Activated naive CD4-positive, alpha-beta T cell treated with anti-CD3 and anti-CD28 coated beads, Interleukin-2, amount 50 U/mL, for 24 hours (primary cell): ENCODE results near the gene WNT8A.

Source experiments
- H3K27ac Mint-ChIP-seq: one replicate; pipeline ENCODE4 v1.8.0; 2021; ENCODE audit warnings: mild to moderate bottlenecking, mixed read lengths
- H3K27me3 Mint-ChIP-seq: one replicate; pipeline ENCODE4 v1.8.0; 2021; ENCODE audit warnings: mixed read lengths
- H3K36me3 Mint-ChIP-seq: one replicate; pipeline ENCODE4 v1.8.0; 2021; ENCODE audit warnings: mixed read lengths
- H3K4me1 Mint-ChIP-seq: one replicate; pipeline ENCODE4 v1.8.0; 2021; ENCODE audit warnings: mixed read lengths
- H3K4me3 Mint-ChIP-seq: one replicate; pipeline ENCODE4 v1.8.0; 2021; ENCODE audit warnings: mild to moderate bottlenecking, mixed read lengths
- H3K9me3 Mint-ChIP-seq: one replicate; pipeline ENCODE4 v1.8.0; 2021; ENCODE audit warnings: mixed read lengths

The WNT8A gene

DNA sequence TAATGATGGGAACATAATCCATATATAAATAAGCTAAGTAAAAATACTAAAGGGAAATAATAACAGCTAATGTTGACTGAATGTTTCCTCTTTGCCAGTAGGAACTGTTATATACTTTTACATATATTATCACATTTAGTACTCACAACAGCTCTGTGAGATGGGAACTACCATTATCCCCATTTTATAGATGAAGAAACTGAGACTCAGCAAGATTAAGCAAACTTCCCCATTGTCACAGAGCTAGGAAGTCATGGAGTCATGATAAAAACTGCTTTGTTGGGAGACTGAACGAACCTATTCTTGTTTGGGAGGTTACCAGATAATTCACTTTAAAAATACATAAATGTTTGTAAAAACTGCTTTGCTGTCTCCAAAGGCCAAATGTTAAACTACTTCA lies 23.4 kb downstream of the WNT8A start:
- no peaks in the 10 kb centered on the region for H3K27me3 Mint-ChIP-seq
- H3K4me3 Mint-ChIP-seq = no peak overlapping the region
- no peak overlapping the region for H3K27ac Mint-ChIP-seq
- no peaks in the 10 kb centered on the region for H3K9me3 Mint-ChIP-seq
- no peaks in the 10 kb centered on the region for H3K36me3 Mint-ChIP-seq
- no peaks in the 10 kb centered on the region for H3K4me1 Mint-ChIP-seq

DNA sequence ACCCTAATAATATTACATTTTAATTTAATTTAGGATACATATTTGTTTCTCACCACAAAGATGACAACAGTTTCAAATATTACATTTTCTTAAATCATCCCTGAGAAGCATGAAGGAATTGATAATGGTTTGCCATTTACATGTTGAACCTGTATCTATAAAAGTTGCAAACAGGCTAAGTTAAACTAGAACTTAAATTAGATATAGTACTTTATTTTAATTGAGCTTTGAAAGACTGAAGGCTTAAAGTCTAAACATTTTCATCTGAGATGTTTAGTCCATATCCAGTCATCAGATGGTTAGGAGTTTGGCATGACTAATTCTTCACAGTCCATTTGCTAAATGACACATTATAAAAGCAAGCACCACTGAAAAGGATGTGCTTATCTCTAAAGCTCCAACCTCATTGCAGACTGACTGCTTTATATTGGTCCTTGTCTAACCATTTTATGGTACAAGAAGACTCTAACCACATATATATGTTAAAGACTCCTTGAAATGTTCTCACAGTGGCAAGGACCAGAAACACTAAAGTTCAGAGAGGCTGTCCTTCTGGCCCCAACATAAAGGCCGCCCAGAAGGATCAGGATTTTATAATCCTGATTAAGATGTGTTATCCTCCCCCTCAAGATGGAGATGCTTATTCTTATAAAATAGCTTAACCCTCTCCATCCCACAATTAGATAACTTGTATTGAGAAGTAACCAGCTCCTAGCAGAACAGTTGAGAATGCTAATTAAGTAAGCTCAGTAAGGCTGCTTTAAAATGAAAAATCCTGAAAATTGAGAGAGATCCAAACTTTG lies 25.8 kb downstream of the WNT8A start:
- Mint-ChIP-seq H3K36me3 (no peaks in the 10 kb centered on the region), H3K9me3 (no peaks in the 10 kb centered on the region), H3K27ac (no peak overlapping the region), H3K4me1 (no peaks in the 10 kb centered on the region), H3K27me3 (no peaks in the 10 kb centered on the region), H3K4me3 (no peak overlapping the region)

DNA sequence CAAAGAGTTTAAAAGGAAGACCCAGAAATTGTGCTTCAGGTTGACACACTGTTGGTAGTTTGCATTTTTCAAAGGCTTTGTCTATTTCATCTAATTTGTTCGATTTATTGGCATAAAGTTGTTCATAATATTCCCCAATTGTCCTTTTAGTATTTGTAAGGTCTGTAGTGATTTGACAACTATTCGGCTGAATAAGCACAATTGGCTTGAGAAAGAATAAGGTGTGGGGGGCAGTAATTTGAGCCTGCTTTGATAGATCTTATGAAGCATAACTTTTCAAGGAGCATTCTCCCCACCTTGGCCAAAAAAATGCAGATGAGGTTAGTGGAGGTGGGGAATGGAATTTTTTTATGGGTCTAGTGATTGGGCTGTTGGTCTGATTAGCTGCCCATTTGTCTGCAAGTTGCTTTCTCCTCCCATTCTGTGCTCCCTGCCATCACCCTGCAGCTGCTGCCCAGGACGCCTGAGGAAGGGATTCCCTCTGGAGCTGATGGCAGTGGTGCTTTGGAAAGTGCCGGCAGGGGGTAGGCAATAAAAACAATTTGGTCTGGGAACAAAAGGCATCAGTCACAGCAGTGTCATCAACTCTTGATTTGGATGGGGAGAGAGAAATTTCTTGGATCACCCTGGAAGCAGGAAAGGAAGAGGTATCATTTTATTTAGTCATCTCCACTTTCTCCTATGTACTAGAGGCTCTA lies 26.6 kb downstream of the WNT8A start:
- H3K27me3 Mint-ChIP-seq = no peaks in the 10 kb centered on the region
- H3K4me3 Mint-ChIP-seq = no peak overlapping the region
- no peaks in the 10 kb centered on the region for H3K9me3 Mint-ChIP-seq
- H3K4me1 Mint-ChIP-seq = no peaks in the 10 kb centered on the region
- no peak overlapping the region for H3K27ac Mint-ChIP-seq
- H3K36me3 Mint-ChIP-seq = no peaks in the 10 kb centered on the region

GRCh38 chr5:138111181-138111580 lies 27.3 kb downstream of the WNT8A start:
- no peak overlapping the region for H3K4me3 Mint-ChIP-seq
- no peaks in the 10 kb centered on the region for H3K27me3 Mint-ChIP-seq
- H3K4me1 Mint-ChIP-seq = no peaks in the 10 kb centered on the region
- no peaks in the 10 kb centered on the region for H3K36me3 Mint-ChIP-seq
- no peak overlapping the region for H3K27ac Mint-ChIP-seq
- no peaks in the 10 kb centered on the region for H3K9me3 Mint-ChIP-seq

DNA sequence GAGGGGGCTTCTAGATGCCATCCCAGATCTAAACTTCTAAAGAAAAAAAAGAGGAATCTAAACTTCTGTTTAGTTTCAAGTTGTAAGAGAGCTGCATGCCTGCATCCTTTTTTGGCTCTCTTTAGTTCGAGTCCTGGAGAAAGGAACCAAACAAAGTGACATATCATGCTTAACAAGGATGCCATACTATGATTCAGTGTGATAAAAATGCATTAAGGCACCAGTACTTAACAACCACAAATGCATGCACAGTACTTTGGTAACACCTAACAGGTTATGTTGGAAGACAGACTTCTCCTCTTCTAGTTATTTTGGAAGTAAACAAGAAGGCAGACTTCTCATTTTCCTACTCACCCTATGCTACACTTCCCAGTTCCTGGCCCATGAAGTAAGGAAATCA lies 28.1 kb downstream of the WNT8A start:
- no peaks in the 10 kb centered on the region for H3K9me3 Mint-ChIP-seq
- H3K36me3 Mint-ChIP-seq = no peaks in the 10 kb centered on the region
- no peaks in the 10 kb centered on the region for H3K4me1 Mint-ChIP-seq
- H3K4me3 Mint-ChIP-seq = no peak overlapping the region
- no peaks in the 10 kb centered on the region for H3K27me3 Mint-ChIP-seq
- no peak overlapping the region for H3K27ac Mint-ChIP-seq

GRCh38 chr5:138115254-138115653 lies 31.4 kb downstream of the WNT8A start:
- no peaks in the 10 kb centered on the region for H3K4me1 Mint-ChIP-seq
- no peak overlapping the region for H3K4me3 Mint-ChIP-seq
- no peaks in the 10 kb centered on the region for H3K27me3 Mint-ChIP-seq
- H3K9me3 Mint-ChIP-seq = no peaks in the 10 kb centered on the region
- no peaks in the 10 kb centered on the region for H3K36me3 Mint-ChIP-seq
- no peak overlapping the region for H3K27ac Mint-ChIP-seq

DNA sequence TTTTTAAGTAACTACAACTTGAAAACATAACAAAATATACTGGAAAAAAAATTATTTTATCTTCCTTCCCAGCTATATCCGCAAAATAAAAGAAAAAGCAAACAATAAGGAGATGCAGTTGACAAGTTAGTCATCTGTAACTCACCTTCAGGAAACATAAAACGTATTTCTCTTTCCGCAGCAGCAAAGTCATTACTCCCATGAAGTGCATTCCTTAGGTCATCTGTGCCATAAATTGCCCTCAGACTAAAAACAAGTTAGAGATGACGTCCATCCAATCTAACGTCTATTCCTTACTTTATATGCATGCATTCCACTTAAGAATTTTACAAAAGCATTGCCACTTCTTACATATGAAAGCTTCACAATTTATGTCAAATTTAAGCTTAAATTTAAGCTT lies 44.5 kb downstream of the WNT8A start:
- Mint-ChIP-seq H3K9me3 (no peaks in the 10 kb centered on the region), H3K36me3 (no peaks in the 10 kb centered on the region), H3K4me1 (no peaks in the 10 kb centered on the region), H3K4me3 (no peak overlapping the region), H3K27ac (no peak overlapping the region), H3K27me3 (peaks cover 1% of the 10 kb centered on the region)

- H3K9me3 Mint-ChIP-seq = no peaks in the 10 kb centered on the region
- H3K27me3 Mint-ChIP-seq = peaks cover 4% of the 10 kb centered on the region
- no peak overlapping the region for H3K27ac Mint-ChIP-seq
- peaks cover 2% of the 10 kb centered on the region for H3K36me3 Mint-ChIP-seq
- no peaks in the 10 kb centered on the region for H3K4me1 Mint-ChIP-seq
- H3K4me3 Mint-ChIP-seq = no peak overlapping the region
Observed at GRCh38 chr5:138129347-138129746, 45.5 kb downstream of the WNT8A start.

DNA sequence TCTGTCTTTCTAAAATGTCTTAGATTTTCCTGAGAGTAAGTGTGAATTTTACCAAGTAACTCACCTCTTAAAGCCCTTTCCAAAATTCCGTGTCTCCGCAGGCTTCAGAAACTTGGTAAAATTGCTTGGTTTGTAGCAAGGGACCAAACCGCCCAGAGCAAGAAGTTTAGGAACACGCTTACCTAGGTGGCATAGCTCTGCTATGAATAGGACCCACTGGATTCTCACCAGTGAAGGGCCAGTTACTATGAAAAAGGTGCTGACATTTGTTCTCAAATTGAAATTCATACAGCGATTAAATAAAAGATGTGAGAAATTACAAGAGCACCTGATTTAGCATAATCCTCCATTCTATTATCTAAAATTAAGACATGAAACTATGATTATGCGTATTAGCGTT lies 48.7 kb downstream of the WNT8A start:
- no peaks in the 10 kb centered on the region for H3K4me1 Mint-ChIP-seq
- peaks cover 10% of the 10 kb centered on the region for H3K27me3 Mint-ChIP-seq
- peaks cover 2% of the 10 kb centered on the region for H3K36me3 Mint-ChIP-seq
- peak overlapping the region; percentile 82 for H3K4me3 Mint-ChIP-seq
- no peaks in the 10 kb centered on the region for H3K9me3 Mint-ChIP-seq
- no peak overlapping the region for H3K27ac Mint-ChIP-seq

GRCh38 chr5:138138949-138139780 lies 55.3 kb downstream of the WNT8A start, which contains the start of gene NME5:
NME5 (minus strand) TSS chr5:138139428; CDS start chr5:138138780, 648 bp downstream.
- Mint-ChIP-seq H3K9me3 (no peaks in the 10 kb centered on the region), H3K4me3 (no peak within 1 kb of the TSS), H3K27ac (no peak within 1 kb of the TSS), H3K4me1 (no peaks in the 10 kb centered on the region), H3K36me3 (peaks cover 2% of the 10 kb centered on the region), H3K27me3 (peaks cover 7% of the 10 kb centered on the region)

DNA sequence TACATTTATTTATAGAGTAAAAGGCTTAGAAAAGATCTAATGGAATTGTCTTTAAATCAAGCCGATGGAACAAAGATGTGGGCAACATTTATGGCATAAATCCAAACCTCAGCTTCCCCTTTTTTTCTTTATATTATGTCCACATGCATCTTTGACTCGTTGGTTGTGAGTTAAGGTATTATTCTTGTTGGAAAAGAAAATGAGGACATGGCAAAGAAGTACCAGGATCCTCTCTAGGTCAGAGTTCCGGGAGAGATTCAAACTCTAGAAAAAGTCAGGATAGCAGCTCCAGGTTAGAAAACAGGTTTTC lies 55.9 kb downstream of the WNT8A start:
- no peaks in the 10 kb centered on the region for H3K4me1 Mint-ChIP-seq
- no peak overlapping the region for H3K27ac Mint-ChIP-seq
- H3K9me3 Mint-ChIP-seq = no peaks in the 10 kb centered on the region
- H3K27me3 Mint-ChIP-seq = peaks cover 7% of the 10 kb centered on the region
- H3K4me3 Mint-ChIP-seq = no peak overlapping the region
- H3K36me3 Mint-ChIP-seq = peaks cover 2% of the 10 kb centered on the region

DNA sequence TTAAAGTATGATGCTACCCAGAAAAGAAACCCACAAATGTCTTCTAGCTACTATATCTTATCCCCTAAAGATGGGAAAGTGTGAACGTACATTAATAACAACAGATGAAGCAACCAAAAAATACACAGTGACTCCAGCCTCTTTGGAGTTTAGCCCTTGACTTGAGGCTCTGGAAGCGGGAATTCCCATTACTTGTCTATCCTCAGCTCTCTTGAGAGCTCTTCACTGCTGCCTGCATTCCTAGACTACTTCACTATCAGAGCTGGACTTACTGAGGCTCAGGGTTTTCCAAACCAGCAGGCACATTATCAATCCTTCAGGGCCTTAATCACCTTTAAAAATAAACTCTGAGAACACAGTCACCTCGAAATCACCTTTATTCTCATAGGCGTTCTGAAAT lies 56.4 kb downstream of the WNT8A start:
- Mint-ChIP-seq H3K36me3 (peaks cover 2% of the 10 kb centered on the region), H3K27ac (no peak overlapping the region), H3K4me3 (no peak overlapping the region)

More for the DNA sequence above, 56.4 kb downstream of the WNT8A start:
- no peaks in the 10 kb centered on the region for H3K4me1 Mint-ChIP-seq
- H3K27me3 Mint-ChIP-seq = peaks cover 7% of the 10 kb centered on the region
- no peaks in the 10 kb centered on the region for H3K9me3 Mint-ChIP-seq
